ENCODE results near the gene PTCD1.

DNA sequence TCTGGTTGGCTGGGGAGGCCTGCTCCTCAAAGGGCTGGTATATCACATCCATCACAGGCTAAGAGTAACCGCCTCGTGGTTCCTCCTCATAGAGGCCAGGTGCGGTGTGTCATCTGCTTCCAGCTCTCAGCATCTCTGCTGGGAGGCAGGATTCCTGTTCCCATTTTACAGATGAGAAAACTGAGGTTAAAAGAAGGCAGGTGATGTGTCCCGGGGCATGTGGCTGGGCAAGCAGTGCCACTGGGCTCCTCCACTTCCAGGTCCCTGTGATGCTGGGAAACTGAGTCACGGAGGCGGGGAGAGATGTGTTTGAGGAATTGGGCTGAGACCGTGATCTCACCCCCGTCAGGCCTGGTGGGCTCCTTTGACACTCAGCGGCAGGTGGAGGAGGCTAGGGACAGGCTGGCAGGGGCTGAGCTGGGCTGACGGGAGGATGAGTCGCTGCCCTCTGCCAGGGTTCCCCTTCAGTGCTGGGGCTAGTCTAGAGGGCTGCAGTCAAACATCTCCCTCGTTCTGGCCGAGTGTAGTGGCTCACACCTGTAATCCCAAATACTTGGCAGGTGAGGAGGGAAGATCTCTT is 54.7 kb downstream of the PTCD1 start:
- TF ChIP-seq EZH2 (IDR thresholded peaks at IDR 0.05; ENCODE audit: borderline replicate concordance, low read depth, low read length, poor library complexity, severe bottlenecking) = no peak
- TF ChIP-seq, protein P1, sequence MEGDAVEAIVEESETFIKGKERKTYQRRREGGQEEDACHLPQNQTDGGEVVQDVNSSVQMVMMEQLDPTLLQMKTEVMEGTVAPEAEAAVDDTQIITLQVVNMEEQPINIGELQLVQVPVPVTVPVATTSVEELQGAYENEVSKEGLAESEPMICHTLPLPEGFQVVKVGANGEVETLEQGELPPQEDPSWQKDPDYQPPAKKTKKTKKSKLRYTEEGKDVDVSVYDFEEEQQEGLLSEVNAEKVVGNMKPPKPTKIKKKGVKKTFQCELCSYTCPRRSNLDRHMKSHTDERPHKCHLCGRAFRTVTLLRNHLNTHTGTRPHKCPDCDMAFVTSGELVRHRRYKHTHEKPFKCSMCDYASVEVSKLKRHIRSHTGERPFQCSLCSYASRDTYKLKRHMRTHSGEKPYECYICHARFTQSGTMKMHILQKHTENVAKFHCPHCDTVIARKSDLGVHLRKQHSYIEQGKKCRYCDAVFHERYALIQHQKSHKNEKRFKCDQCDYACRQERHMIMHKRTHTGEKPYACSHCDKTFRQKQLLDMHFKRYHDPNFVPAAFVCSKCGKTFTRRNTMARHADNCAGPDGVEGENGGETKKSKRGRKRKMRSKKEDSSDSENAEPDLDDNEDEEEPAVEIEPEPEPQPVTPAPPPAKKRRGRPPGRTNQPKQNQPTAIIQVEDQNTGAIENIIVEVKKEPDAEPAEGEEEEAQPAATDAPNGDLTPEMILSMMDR (conservative IDR thresholded peaks at IDR 0.05; ENCODE audit: low read depth, low read length) = no peak

All from A673 (cell line).